ENCODE data around the gene CXCL13.
"Not testable (repeated sequence)": the region's sequence is repeated elsewhere in the genome, so short reads cannot be mapped to it uniquely, and the experiment has no call there.

CXCL13 gene

DNA sequence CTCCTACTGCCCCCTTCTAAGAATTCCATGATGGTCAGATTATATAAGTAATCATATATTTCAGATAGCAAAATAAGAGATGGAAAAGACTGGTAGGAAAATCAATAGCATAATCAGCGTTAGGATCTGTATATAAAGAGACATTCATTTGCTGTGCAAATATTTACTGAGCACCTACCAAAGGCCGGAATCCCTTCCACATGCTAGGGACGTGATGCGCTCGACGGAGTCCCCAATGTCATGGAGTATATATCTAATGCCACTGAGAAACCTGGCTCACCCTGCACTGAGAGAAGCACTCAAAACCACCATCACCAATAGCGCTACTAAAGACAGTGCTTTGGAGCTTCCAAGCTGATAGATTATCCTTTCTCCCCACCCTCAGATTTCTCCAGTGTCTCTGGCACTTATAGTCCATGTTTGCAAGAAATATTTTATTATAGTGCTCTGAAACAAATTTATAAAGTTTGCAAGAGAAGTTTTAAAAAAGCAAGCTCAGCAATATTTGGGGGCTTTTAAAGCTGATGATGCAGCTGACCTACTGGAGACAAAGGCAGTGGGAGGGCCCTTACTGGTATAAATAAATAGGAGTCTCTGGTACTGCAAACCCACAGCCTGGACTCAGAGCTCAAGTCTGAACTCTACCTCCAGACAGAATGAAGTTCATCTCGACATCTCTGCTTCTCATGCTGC is at the start of gene CXCL13:
Gene CXCL13, plus strand, starts transcription at position 611 of the 693 bp plus-strand sequence. Its CDS starts 46 bp downstream, at position 657.
- no peak for DNase-seq

- DNase-seq: no peak
Observed at GRCh38 chr4:77560170-77560569, 45.5 kb upstream of the CXCL13 start.

GRCh38 chr4:77561720-77562119 is 43.9 kb upstream of the CXCL13 start:
- not testable (repeated sequence) for DNase-seq

GRCh38 chr4:77564231-77564630 is 41.4 kb upstream of the CXCL13 start:
- no peak for DNase-seq

GRCh38 chr4:77566148-77566547 is 39.5 kb upstream of the CXCL13 start:
- DNase-seq: no peak

GRCh38 chr4:77567549-77567948 is 38.1 kb upstream of the CXCL13 start:
- no peak for DNase-seq

DNA sequence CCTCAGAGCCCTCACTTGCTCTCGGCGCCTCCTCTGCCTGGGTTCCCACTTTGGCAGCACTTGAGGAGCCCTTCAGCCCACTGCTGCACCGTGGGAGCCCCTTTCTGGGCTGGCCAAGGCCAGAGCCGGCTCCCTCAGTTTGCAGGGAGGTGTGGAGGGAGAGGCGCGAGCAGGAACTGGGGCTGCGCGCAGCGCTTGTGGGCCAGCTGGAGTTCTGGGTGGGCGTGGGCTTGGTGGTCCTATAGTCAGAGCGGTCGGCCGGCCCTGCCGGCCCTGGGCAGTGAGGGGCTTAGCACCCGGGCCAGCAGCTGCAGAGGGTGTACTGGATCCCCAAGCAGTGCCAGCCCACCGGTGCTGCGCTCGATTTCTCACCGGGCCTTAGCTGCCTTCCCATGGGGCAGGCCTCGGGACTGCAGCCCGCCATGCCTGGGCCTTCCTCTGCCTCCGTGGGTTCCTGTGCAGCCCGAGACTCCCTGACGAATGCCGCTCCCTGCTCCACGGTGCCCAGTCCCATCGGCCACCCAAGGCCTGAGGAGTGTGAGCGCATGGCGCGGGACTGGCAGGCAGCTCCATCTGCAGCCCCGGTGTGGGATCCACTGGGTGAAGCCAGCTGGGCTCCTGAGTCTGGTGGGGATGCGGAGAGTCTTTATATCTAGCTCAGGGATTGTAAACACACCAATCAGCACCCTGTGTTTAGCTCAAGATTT is 35.0 kb upstream of the CXCL13 start:
- DNase-seq: not testable (repeated sequence)

GRCh38 chr4:77576351-77576750 is 29.3 kb upstream of the CXCL13 start:
- no peak for DNase-seq

GRCh38 chr4:77578145-77578544 is 27.5 kb upstream of the CXCL13 start:
- DNase-seq: no peak

GRCh38 chr4:77579406-77580076 is 26.1 kb upstream of the CXCL13 start:
- DNase-seq: no peak

- no peak for DNase-seq
Observed at GRCh38 chr4:77581724-77582123, 23.9 kb upstream of the CXCL13 start.

DNA sequence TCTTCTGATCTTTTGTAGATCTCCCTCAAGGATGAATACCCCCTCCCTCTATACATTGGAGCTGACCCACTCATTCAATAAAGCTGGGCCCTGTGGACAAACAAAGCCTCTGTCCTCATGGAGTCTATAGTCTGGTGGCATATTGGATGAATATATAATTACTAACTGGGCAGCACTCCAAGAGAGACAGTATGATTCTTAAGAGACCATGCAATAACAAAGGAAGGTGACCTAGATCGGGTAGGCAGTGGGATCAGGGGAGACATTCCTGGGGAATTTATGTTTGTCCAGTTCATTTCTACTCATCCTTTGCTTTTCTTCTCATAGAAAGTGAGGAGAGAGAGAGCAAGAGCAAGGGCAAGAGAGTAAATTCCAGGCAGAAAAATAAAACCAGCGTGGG is 23.5 kb upstream of the CXCL13 start:
- no peak for DNase-seq

DNA sequence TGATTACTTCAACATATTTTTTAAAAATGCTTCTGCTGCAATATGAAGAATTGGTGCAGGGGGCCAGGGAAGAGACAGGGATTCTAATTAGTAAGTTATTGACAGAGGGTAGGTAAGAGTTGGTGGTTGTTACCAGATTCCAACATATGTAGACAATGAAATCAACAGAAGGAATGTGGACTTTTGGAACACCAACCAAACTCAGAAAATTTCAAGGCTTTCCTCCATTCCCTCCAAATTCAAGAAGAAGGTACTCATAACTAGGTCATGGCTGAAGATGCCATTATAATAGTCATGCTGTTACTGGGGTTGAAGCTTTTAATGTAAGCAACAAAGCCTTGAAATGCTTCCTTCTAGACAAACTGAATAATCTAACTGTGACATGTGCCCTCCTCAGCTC is 22.9 kb upstream of the CXCL13 start:
- no peak for DNase-seq

DNA sequence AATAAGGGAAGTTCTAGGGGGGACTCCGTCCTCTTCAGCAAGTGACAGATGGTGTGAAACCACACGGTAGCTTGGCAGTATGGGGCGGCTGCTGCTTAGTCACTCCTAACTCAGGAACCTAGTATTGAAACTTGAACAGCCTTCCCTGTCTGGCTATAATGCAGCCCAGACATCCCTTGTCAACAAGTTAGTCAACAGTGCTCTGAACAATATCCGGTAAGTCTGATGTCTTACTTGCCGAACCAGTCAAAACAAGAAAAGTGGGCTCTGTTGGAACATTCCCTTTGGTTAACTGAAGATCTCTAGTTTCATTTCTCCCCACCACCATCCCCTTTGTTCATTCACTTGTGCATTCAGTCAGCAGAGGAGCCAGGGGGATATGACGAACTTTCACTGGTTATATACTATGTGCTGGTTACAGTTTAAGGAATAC is 18.7 kb upstream of the CXCL13 start:
- no peak for DNase-seq

DNA sequence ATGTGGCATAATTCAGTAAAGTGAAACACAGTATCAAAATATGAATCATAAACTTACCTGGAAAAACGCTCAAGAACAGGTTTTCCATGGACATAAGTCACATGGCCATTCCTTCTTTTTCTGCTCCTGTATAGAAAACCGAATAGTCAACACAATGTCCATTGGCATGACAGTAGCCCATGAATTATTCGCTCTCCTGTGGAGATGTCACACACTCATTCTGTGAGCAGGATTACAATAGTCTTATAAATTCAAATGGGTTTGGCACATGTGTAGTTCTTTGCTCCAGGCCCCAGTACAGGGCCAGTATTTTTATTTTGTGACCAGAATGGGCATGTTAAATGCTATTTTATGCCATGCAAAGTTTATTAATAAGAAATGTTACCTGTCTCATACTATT is 15.1 kb upstream of the CXCL13 start:
- no peak for DNase-seq

GRCh38 chr4:77591532-77591931 is 14.1 kb upstream of the CXCL13 start:
- no peak for DNase-seq

DNA sequence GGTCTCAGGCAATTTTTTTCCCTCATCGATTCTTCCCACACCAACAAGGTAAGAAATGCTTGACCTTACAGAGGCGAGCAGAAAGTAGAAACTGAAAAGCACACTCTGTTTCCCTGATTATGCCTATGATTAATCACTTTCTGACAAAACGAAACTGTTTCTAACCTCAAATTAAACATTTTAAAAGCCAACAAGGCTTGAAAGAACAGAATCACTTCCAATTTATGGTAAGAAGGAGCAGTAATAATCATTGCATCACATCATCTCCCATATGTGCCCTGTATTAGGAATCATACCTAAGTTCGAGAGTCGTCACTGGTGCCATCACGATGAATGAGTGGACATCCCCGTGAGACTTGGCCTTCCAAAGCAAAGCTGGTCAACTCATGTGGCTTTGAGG is 12.5 kb upstream of the CXCL13 start:
- no peak for DNase-seq

- DNase-seq: no peak
Observed at GRCh38 chr4:77593993-77594392, 11.6 kb upstream of the CXCL13 start.

DNA sequence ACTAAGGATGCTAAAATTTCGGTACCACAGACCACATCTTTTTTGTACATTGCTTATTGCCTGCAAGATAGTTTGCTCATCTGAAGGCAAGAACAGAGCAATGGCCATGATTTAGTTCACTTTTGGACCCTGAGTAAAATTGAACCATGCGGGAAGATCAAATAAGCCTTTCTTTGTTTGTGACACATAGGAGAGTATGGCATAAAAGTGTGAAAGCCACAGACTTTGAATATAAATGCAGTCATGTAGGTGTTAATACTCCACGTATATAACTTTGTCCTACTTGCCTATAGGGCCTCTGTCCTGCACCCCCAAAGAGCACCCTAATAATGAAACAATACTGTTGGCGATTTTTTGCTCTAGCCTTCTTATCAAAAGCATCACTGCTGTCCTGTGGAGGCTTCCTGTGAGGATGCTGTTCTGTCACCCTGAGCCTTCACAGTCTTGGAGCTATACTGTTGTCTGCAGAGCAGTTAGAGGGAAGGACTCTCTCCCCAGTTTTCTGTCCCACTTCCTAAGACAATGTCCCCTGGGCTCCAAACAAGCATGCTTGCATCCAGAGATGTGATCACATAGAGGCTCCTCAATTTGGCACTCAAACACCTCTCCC is 10.2 kb upstream of the CXCL13 start:
- DNase-seq: no peak

GRCh38 chr4:77599378-77599777 is 6.2 kb upstream of the CXCL13 start:
- no peak for DNase-seq

GRCh38 chr4:77600521-77601451 is 4.8 kb upstream of the CXCL13 start:
- no peak for DNase-seq

DNA sequence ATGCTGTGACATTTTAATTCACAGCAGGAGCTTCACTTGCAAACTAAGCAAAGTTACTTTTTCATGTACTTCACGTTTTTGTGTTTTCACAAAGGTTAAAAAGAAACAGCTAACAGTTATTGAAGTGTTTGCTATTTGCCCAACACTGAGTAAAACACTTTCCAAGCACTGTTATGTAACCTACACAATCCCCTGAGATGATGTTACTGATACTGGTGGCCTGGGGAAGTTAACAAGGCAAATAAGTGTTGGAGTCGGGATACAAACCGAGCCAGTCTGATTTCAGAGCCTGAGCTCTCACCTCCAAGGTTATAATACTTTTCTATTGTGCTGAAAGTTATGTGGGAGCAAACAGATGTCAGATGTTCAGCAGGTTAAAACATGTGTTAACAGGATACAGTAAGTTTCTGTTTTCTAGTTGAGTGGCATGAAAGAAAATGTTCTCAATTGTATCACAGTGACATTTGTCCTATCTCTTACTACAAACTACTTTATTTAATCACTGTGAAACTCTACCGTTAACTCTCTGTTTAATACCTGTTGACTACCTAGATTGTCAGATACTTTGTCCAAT is 3.9 kb upstream of the CXCL13 start:
- DNase-seq: no peak

Measured in activated CD4-positive, alpha-beta T cell treated with anti-CD3 and anti-CD28 coated beads for 1 hour (primary cell).